ENCODE measurements around the gene CFAP221.

CFAP221 gene

GRCh38 chr2:119629323-119629825 is 85.1 kb downstream of the CFAP221 start:
- no peak overlapping the region for H3K4me3 ChIP-seq (ENCODE audit: low read length)
- TF ChIP-seq ZNF274 (IDR thresholded peaks at IDR 0.05; ENCODE audit: low read depth, low read length), result no peak

DNA sequence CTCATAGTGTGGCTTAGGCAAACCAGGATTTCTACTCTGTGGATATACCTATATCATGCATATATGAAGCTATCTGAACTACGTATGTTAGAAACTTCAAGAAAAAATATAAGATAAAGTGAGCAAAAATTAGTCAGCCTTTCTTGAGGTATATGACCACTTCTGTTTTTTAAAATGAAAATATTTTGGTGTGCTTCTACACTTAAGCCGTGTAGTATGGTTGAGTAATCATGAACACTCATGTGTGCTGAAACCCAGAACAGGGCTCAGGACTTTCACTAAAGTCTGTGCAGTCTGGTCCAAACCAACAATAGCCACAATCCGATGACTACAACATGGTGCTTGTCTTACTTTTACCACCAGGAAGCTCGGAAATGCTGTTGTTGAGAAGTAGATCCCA is 85.9 kb downstream of the CFAP221 start:
- no peak overlapping the region for H3K4me3 ChIP-seq (ENCODE audit: low read length)
- TF ChIP-seq ZNF274 (IDR thresholded peaks at IDR 0.05; ENCODE audit: low read depth, low read length), result no peak

DNA sequence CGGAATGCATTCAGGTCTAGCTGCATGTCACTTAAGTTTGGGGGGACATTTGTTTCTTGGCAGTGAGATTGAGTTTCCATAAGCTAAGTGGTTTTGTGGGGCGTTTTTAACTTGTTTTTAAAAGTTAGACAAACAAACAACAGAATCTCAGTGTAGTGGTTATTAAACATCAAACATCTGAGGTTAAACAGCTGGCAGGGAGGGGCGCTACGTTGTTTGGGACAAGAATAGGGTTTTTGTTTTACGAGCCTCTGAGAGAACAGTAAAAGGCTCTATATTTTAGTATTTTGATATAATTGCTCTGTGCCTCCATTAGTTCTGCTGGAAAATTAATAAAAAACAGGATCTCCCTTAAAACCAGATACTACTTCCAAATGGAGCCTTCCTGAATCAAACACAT is 93.1 kb downstream of the CFAP221 start:
- no peak for TF ChIP-seq ZNF274 (IDR thresholded peaks at IDR 0.05; ENCODE audit: low read depth, low read length)

DNA sequence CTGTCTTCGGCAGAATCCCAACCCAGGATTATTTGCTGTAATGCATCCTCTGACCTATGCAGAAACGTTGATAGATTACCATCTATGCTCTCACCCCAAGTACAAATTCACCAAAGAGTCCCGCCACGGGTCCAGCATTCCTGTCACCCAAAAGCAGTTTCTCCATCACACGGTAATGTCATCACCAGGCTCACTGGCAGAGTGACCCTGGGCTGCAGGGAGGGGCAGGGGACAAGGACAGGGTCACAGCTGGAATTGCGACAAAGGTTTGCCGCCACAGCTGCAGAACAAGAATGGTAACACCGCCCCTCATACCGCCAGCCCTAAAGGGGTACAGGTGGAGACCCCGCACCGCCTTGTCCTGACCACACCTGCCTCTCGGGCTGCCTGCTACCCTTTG is 94.0 kb downstream of the CFAP221 start:
- no peak overlapping the region for H3K4me3 ChIP-seq (ENCODE audit: low read length)
- TF ChIP-seq ZNF274 (IDR thresholded peaks at IDR 0.05; ENCODE audit: low read depth, low read length), result no peak

More for the DNA sequence above, 93.1 kb downstream of the CFAP221 start:
- no peak overlapping the region for H3K4me3 ChIP-seq (ENCODE audit: low read length)

- no peak overlapping the region for H3K4me3 ChIP-seq (ENCODE audit: low read length)
- no peak for TF ChIP-seq ZNF274 (IDR thresholded peaks at IDR 0.05; ENCODE audit: low read depth, low read length)
Measured at GRCh38 chr2:119638685-119639554, 94.7 kb downstream of the CFAP221 start.

- H3K4me3 ChIP-seq (ENCODE audit: low read length), result no peak overlapping the region
- no peak for TF ChIP-seq ZNF274 (IDR thresholded peaks at IDR 0.05; ENCODE audit: low read depth, low read length)
Measured at GRCh38 chr2:119641562-119642258, 97.5 kb downstream of the CFAP221 start.

DNA sequence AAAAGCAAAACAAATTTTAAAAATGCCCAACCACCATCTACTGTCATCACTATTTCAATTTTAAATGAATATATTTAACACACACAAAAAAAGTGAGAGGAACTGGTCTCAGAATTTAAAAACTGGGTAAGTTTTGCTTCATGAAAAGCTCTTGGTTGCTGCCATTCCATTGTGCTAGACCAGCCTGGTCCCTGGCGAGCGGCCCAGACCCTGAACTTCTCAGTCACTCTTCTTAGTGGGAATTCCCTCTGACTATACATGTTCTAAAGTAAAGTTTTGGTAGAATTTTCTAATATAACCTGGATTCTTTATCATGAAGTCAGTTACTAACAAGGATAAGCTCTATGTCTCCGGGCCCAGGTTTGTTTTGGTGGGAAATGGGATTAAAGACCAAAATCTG is 99.9 kb downstream of the CFAP221 start:
- no peak for TF ChIP-seq ZNF274 (IDR thresholded peaks at IDR 0.05; ENCODE audit: low read depth, low read length)
- H3K4me3 ChIP-seq (ENCODE audit: low read length), result no peak overlapping the region

DNA sequence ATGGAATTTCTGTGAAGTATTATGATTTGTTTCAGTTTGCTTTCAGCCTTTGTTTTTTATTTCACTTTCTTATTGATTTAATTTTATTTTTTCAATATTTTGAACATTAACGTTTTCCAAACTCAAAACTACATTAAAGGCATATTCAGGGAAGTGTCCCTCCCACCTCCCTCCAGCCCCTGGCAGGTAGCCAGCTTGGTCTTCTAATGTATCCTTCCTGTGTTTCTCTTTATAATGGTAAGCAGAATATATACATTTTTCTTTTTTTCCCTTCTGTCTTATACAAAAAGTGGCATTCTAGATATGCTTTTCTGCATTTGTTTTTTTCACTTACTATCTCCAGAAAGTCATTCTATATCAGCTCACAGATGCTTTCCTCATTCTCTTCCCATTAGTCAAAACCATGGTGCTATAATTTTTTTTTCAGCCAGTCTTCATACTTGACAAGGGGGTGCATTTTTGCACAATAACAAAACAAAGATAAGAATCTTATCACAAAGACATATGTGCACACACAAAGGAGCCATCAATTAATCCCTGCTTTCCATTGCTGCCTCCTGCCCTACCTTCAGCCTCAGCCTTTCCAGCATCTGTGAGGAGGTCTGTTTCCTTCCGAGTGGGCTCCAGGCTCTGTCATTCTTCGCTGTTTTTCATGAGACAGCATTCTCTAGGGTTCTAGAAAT is 101.1 kb downstream of the CFAP221 start:
- no peak overlapping the region for H3K4me3 ChIP-seq (ENCODE audit: low read length)
- TF ChIP-seq ZNF274 (IDR thresholded peaks at IDR 0.05; ENCODE audit: low read depth, low read length), result no peak

- no peak for TF ChIP-seq ZNF274 (IDR thresholded peaks at IDR 0.05; ENCODE audit: low read depth, low read length)
- H3K4me3 ChIP-seq (ENCODE audit: low read length), result no peak overlapping the region
Measured at GRCh38 chr2:119646149-119646548, 101.9 kb downstream of the CFAP221 start.

GRCh38 chr2:119647440-119648169 is 103.4 kb downstream of the CFAP221 start:
- no peak overlapping the region for H3K4me3 ChIP-seq (ENCODE audit: low read length)
- no peak for TF ChIP-seq ZNF274 (IDR thresholded peaks at IDR 0.05; ENCODE audit: low read depth, low read length)

- H3K4me3 ChIP-seq (ENCODE audit: low read length), result no peak overlapping the region
- TF ChIP-seq ZNF274 (IDR thresholded peaks at IDR 0.05; ENCODE audit: low read depth, low read length), result no peak
Measured at GRCh38 chr2:119649364-119649917, 105.2 kb downstream of the CFAP221 start.

DNA sequence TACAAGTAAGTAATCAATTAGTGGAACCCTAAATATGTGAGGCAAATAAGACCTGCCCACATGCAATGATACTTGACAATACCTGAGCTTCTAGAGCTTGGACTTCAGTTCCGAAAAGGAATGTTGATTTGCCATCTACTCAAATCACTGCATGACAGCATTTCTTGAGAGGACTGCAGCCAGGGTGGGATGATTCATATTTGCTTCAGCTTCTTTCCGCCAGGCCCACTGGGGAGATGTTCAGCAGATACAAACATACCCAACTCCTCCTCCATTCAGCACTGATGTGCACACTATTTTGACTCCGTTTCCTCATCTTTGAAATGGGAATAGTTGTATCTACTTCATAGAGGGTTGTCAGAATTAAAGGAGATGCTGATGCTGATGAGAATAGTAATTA is 106.0 kb downstream of the CFAP221 start:
- no peak for TF ChIP-seq ZNF274 (IDR thresholded peaks at IDR 0.05; ENCODE audit: low read depth, low read length)
- no peak overlapping the region for H3K4me3 ChIP-seq (ENCODE audit: low read length)

DNA sequence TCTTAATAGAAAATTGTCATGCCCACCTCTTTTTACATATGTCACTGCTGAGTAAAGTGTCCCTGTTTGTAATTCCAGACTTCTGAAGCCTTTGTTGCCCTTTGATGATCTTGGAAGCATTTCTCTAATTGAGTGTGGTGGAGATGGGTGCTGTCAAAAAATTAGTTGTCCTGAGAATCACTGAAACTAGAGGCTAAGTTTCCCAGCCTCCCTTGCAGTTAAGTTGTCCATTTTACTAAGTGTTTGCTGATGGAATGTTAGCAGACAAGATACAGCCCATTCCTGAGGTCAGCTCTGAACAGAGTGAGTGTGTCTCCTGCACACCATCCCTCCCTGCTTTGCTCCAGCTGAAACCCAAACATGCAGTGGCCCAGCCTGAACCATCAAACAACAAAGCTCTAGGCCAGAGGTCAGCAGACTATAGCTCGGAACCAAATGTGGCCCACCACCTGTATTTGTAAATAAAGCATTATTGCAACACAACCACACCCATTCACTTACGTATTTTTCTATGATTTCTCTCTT is 106.7 kb downstream of the CFAP221 start:
- no peak for TF ChIP-seq ZNF274 (IDR thresholded peaks at IDR 0.05; ENCODE audit: low read depth, low read length)
- no peak overlapping the region for H3K4me3 ChIP-seq (ENCODE audit: low read length)
